H54 (cell line): ENCODE results near the gene SYPL2.
"Not testable (repeated sequence)": the region's sequence is repeated elsewhere in the genome, so short reads cannot be mapped to it uniquely, and the experiment has no call there.

Experiments used
- DNase-seq: peaks from one replicate; pipeline ENCODE4 v3.0.0; 2011; ENCODE audit warnings: low spot score, mixed read lengths; ENCODE audit not compliant: insufficient read length
- FAIRE-seq: peaks from 3 replicates; lab custom pipeline; 2011; peaks lifted over from hg19 to GRCh38; lab: Jason Lieb, UNC
- POLR2A ChIP-seq: IDR thresholded peaks from 2 replicates; pipeline ENCODE4 v1.6.1; 2011; ENCODE audit warnings: low read depth, mild to moderate bottlenecking, low read length

SYPL2 gene

GRCh38 chr1:109466452-109467300 is at the start of gene SYPL2:
SYPL2 (plus strand) TSS chr1:109466546; CDS start chr1:109466844, 298 bp downstream.
- DNase-seq (no peak), FAIRE-seq (no peak)
- TF ChIP-seq POLR2A = no peak

GRCh38 chr1:109423498-109423897 is 42.8 kb upstream of the SYPL2 start:
- TF ChIP-seq POLR2A = no peak
- FAIRE-seq (no peak), DNase-seq (no peak)

GRCh38 chr1:109425391-109426280 is 40.7 kb upstream of the SYPL2 start:
- DNase-seq (peak; percentile 54), FAIRE-seq (no peak)
- no peak for TF ChIP-seq POLR2A

- FAIRE-seq = peak; percentile 98
- DNase-seq = peak; percentile 87
- TF ChIP-seq POLR2A = peak; percentile 90
Measured at GRCh38 chr1:109426281-109427170, 39.8 kb upstream of the SYPL2 start, which contains the start of gene PSMA5. PSMA5 (minus strand) TSS chr1:109426448; CDS start chr1:109426330, 118 bp downstream.

- TF ChIP-seq POLR2A = no peak
- FAIRE-seq (no peak), DNase-seq (no peak)
Measured at GRCh38 chr1:109427171-109427467, 39.2 kb upstream of the SYPL2 start.

- no peak for TF ChIP-seq POLR2A
- no peak for DNase-seq
- FAIRE-seq = no peak
Measured at GRCh38 chr1:109432336-109432735, 34.0 kb upstream of the SYPL2 start.

GRCh38 chr1:109433322-109433721 is 33.0 kb upstream of the SYPL2 start:
- no peak for TF ChIP-seq POLR2A
- DNase-seq (no peak), FAIRE-seq (no peak)

- no peak for DNase-seq
- no peak for TF ChIP-seq POLR2A
- no peak for FAIRE-seq
Measured at GRCh38 chr1:109434484-109434883, 31.9 kb upstream of the SYPL2 start.

GRCh38 chr1:109438798-109439297 is 27.5 kb upstream of the SYPL2 start:
- FAIRE-seq (peak; percentile 86), DNase-seq (peak; percentile 46)
- TF ChIP-seq POLR2A = no peak

- TF ChIP-seq POLR2A = no peak
- FAIRE-seq = no peak
- no peak for DNase-seq
Measured at GRCh38 chr1:109441069-109441468, 25.3 kb upstream of the SYPL2 start.

- FAIRE-seq = no peak
- DNase-seq = no peak
- no peak for TF ChIP-seq POLR2A
Measured at GRCh38 chr1:109443476-109443875, 22.9 kb upstream of the SYPL2 start.

GRCh38 chr1:109444346-109444745 is 22.0 kb upstream of the SYPL2 start:
- TF ChIP-seq POLR2A = no peak
- FAIRE-seq (peak; percentile 55), DNase-seq (no peak)

GRCh38 chr1:109445949-109446695 is 20.2 kb upstream of the SYPL2 start:
- DNase-seq, FAIRE-seq: not testable (repeated sequence)
